Suprapubic skin (tissue), 4 donors: ENCODE data around the gene RPL10. TPM values are rescaled to one million over a fixed set of nuclear protein-coding genes. Genes with fewer than 3 reads are reported as not detected.

Experiments used
- DNase-seq, 2 donors: peaks; one replicate each; pipeline ENCODE4 v3.0.0-alpha.2; 2019; ENCODE audit warnings: low spot score in 2 of 2
- H3K27ac ChIP-seq: fragments of 200-600 bp; sonication (generic); one replicate; pipeline ENCODE4 v1.5.1; 2019
- H3K27me3 ChIP-seq: fragments of 200-600 bp; sonication (generic); one replicate; pipeline ENCODE4 v1.5.1; 2019
- H3K36me3 ChIP-seq: fragments of 200-600 bp; sonication (generic); one replicate; pipeline ENCODE4 v1.5.1; 2019
- H3K4me1 ChIP-seq: fragments of 200-600 bp; sonication (generic); one replicate; pipeline ENCODE4 v1.5.1; 2019
- H3K4me3 ChIP-seq: fragments of 200-600 bp; sonication (generic); one replicate; pipeline ENCODE4 v1.5.1; 2019; ENCODE audit warnings: mild to moderate bottlenecking
- H3K9me3 ChIP-seq: fragments of 200-600 bp; sonication (generic); one replicate; pipeline ENCODE4 v1.5.1; 2019
- EP300 ChIP-seq: sonication (generic); formaldehyde crosslinking; IDR thresholded peaks from one replicate; pipeline ENCODE4 v1.6.1; 2017; ENCODE audit warnings: antibody characterized with exemption
- POLR2A ChIP-seq, 2 donors: fragments of 450-650 bp; IDR thresholded peaks; one replicate each; pipeline ENCODE4 v1.6.1; 2017; ENCODE audit warnings: antibody characterized with exemption in 2 of 2, mild to moderate bottlenecking in 2 of 2, moderate library complexity in 2 of 2
- POLR2AphosphoS5 ChIP-seq, 3 donors: sonication (generic); formaldehyde crosslinking; IDR thresholded peaks; one replicate each; pipeline ENCODE4 v1.6.1; 2017; ENCODE audit warnings: antibody characterized with exemption in 3 of 3
- WGBS: methylation state at CpG from one replicate; pipeline ENCODE4 v1.1.5; 2018; 5-methylcytosine and 5-hydroxymethylcytosine counted together
- total RNA-seq, 4 donors: library from RNA; depleted of rRNA; stranded (reverse); fragments of >200 nt; gene quantifications; one replicate each; pipeline ENCODE4 v1.1.0, GENCODE V29; 2016
- TF ChIP-seq, protein P1 (sequence below), 2 donors: fragments of 200-600 bp in 1 of 2; fragments of 450-650 bp in 1 of 2; sonication (generic) in 1 of 2; IDR thresholded peaks; one replicate each; pipeline ENCODE4 v1.5.1; 2016 to 2019; ENCODE audit warnings: antibody characterized with exemption in 2 of 2, mild to moderate bottlenecking in 1 of 2, moderate library complexity in 1 of 2

RPL10 gene
- total RNA-seq, 4 donors from 2014 or later, result 3,684 to 7,390 (median 6,600) TPM

DNA sequence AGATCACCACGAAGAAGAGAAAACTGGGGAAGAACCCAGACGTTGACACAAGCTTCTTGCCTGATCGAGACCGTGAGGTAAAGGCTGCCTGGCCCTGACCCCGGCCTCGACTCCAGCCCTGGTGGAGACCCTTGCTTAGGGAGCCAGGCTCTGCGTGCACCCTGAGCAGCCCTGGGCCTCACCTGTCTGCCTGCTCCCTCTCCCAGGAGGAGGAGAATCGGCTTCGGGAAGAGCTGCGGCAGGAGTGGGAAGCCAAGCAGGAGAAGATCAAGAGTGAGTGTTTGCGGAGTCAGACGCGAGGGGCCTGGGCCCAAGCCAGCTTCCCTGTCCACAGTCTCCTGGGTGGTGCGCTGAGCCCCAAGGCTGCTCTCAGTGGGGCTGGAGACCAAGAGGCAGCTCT, 50.3 kb downstream of the RPL10 start:
- Histone ChIP-seq H3K27ac (no peak overlapping the region), H3K36me3 (peaks cover 23% of the 10 kb centered on the region), H3K4me3 (no peak overlapping the region), H3K4me1 (peaks cover 19% of the 10 kb centered on the region), H3K27me3 (no peaks in the 10 kb centered on the region), H3K9me3 (no peaks in the 10 kb centered on the region)
- TF ChIP-seq POLR2AphosphoS5 (IDR thresholded peaks at IDR 0.05) (no peak), EP300 (no peak), POLR2A (IDR thresholded peaks at IDR 0.05) (no peak)
- TF ChIP-seq, protein P1, sequence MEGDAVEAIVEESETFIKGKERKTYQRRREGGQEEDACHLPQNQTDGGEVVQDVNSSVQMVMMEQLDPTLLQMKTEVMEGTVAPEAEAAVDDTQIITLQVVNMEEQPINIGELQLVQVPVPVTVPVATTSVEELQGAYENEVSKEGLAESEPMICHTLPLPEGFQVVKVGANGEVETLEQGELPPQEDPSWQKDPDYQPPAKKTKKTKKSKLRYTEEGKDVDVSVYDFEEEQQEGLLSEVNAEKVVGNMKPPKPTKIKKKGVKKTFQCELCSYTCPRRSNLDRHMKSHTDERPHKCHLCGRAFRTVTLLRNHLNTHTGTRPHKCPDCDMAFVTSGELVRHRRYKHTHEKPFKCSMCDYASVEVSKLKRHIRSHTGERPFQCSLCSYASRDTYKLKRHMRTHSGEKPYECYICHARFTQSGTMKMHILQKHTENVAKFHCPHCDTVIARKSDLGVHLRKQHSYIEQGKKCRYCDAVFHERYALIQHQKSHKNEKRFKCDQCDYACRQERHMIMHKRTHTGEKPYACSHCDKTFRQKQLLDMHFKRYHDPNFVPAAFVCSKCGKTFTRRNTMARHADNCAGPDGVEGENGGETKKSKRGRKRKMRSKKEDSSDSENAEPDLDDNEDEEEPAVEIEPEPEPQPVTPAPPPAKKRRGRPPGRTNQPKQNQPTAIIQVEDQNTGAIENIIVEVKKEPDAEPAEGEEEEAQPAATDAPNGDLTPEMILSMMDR (IDR thresholded peaks at IDR 0.05), result no peak
- no peak for DNase-seq
- whole genome bisulfite sequencing, result 92% methylated on average over 14 of the region's 14 CpGs

DNA sequence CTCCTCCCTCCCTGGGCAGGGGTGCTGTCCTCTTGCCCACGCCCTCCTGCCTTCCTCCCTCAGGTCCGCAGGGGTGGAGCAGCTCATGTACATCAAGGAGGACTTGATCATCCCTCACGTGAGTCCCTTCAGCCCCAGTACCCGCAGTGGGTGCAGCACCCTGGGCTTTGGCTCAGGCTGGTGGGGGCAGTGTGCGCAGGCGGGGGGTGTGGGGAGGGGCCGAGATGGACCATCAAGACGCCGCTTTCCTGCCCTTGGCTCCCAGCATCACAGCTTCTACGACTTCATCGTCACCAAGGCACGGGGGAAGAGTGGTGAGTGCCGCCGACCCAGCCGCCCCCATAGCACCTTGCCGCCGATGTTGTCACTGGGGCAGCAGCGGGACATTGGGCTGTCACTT, 51.4 kb downstream of the RPL10 start:
- Histone ChIP-seq H3K4me3 (no peak overlapping the region), H3K36me3 (peaks cover 23% of the 10 kb centered on the region), H3K27me3 (no peaks in the 10 kb centered on the region), H3K9me3 (no peaks in the 10 kb centered on the region), H3K4me1 (peaks cover 10% of the 10 kb centered on the region), H3K27ac (no peak overlapping the region)
- WGBS, result 89% methylated on average over 5 of the region's 18 CpGs
- DNase-seq, result no peak
- no peak for TF ChIP-seq POLR2A (IDR thresholded peaks at IDR 0.05)
- TF ChIP-seq, protein P1 (IDR thresholded peaks at IDR 0.05), result no peak

DNA sequence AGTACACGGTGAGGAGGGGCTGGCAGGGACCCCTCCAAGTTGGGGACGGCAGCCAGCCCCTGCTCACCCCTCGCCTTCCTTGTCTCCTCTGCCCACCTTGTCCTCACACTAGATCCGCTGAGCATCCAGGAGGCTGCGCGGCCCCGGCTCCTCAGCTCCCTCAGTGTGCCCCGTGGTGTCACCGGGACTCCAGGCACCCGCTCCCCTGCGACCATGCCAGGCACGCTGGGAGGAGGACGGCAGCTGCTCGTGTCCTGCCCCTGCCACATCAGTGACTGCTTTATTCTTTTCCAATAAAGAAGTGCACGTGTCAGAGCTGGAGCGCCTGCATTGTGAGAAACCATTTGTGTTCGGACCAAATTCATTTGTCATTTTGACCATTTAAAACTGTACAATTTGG, 52.1 kb downstream of the RPL10 start:
- 94% methylated on average over 15 of the region's 17 CpGs for WGBS
- Histone ChIP-seq H3K4me1 (peaks cover 4% of the 10 kb centered on the region), H3K4me3 (no peak overlapping the region), H3K9me3 (no peaks in the 10 kb centered on the region), H3K27ac (no peak overlapping the region), H3K27me3 (no peaks in the 10 kb centered on the region), H3K36me3 (peaks cover 23% of the 10 kb centered on the region)
- no peak for TF ChIP-seq EP300
- DNase-seq, result no peak

Other genes with a start within 250 kb of the RPL10 start
- gene OPN1MW, start 215.8 kb upstream of the RPL10 start, total RNA-seq, result not detected
- gene OPN1MW2, start 178.6 kb upstream of the RPL10 start, total RNA-seq, result not detected
- not detected for gene OPN1MW3, start 140.8 kb upstream of the RPL10 start, total RNA-seq
- gene TEX28, start 103.3 kb upstream of the RPL10 start, total RNA-seq, result 1 to 10 TPM in 1 of 4 donors, not detected in 3; 3.3 TPM
- gene TKTL1, start 102.6 kb upstream of the RPL10 start, total RNA-seq, result under 1 TPM in 3 of 4 donors, not detected in 1; 0.24 to 0.51 (median 0.34) TPM
- gene FLNA, start 23.7 kb upstream of the RPL10 start, total RNA-seq, result 100 to 1,000 TPM; 374 to 402 (median 386) TPM
- 10 to 100 TPM; 34.4 to 57.0 (median 53.0) TPM for gene EMD, start 19.1 kb upstream of the RPL10 start, total RNA-seq
- 10 to 100 TPM; 14.6 to 30.7 (median 21.2) TPM for gene DNASE1L1, start 10.9 kb downstream of the RPL10 start, total RNA-seq
- 100 to 1,000 TPM in 1 of 4 donors, 10 to 100 TPM in 3; 37.7 to 122 (median 47.8) TPM for gene TAFAZZIN, start 13.2 kb downstream of the RPL10 start, total RNA-seq
- gene ATP6AP1, start 30.3 kb downstream of the RPL10 start, total RNA-seq, result 10 to 100 TPM; 47.0 to 64.4 (median 60.0) TPM
- gene GDI1, start 38.8 kb downstream of the RPL10 start, total RNA-seq, result 100 to 1,000 TPM in 1 of 4 donors, 10 to 100 TPM in 3; 64.9 to 115 (median 73.6) TPM
- gene FAM50A, start 45.8 kb downstream of the RPL10 start, total RNA-seq, result 10 to 100 TPM; 16.2 to 31.5 (median 23.3) TPM
- 10 to 100 TPM; 12.0 to 52.0 (median 29.6) TPM for gene PLXNA3, start 59.9 kb downstream of the RPL10 start, total RNA-seq
- 10 to 100 TPM in 3 of 4 donors, 1 to 10 TPM in 1; 8.0 to 44.4 (median 28.6) TPM for gene LAGE3, start 80.9 kb downstream of the RPL10 start, total RNA-seq
- gene UBL4A, start 88.2 kb downstream of the RPL10 start, total RNA-seq, result 10 to 100 TPM; 25.8 to 50.5 (median 46.4) TPM
- 10 to 100 TPM; 16.5 to 45.0 (median 38.8) TPM for gene SLC10A3, start 92.3 kb downstream of the RPL10 start, total RNA-seq
- 10 to 100 TPM; 33.5 to 40.6 (median 36.6) TPM for gene FAM3A, start 117.9 kb downstream of the RPL10 start, total RNA-seq
- gene G6PD, start 148.5 kb downstream of the RPL10 start, total RNA-seq, result 10 to 100 TPM; 22.6 to 60.4 (median 42.0) TPM
- 10 to 100 TPM; 13.1 to 18.3 (median 15.3) TPM for gene IKBKG, start 149.2 kb downstream of the RPL10 start, total RNA-seq
- gene CTAG1A, start 186.8 kb downstream of the RPL10 start, total RNA-seq, result not detected
- not detected for gene CTAG1B, start 220.9 kb downstream of the RPL10 start, total RNA-seq